Mesenchymal stem cell (in vitro differentiated cells and primary cell): Measurements from ENCODE around the gene APOD.
"Not testable (repeated sequence)": the region's sequence is repeated elsewhere in the genome, so short reads cannot be mapped to it uniquely, and the experiment has no call there.

Source experiments
- DNase-seq: peaks from one replicate; pipeline ENCODE4 v3.0.0-alpha.2; 2013
- H2AFZ ChIP-seq: one replicate; pipeline ENCODE4 v1.6.1; 2013; ENCODE audit warnings: low read depth, mild to moderate bottlenecking, control low read depth, inconsistent platforms, low read length, moderate library complexity
- H2AK5ac ChIP-seq: 2 replicates; pipeline ENCODE4 v1.6.1; 2013; ENCODE audit warnings: low read length, moderate library complexity, mild to moderate bottlenecking, inconsistent platforms; ENCODE audit not compliant: severe bottlenecking
- H2BK120ac ChIP-seq: one replicate; pipeline ENCODE4 v1.6.1; 2013; ENCODE audit warnings: low read depth, mild to moderate bottlenecking, inconsistent platforms, low read length, moderate library complexity
- H2BK12ac ChIP-seq, 2 experiments: one replicate each; pipeline ENCODE4 v1.6.1; 2013; ENCODE audit warnings: inconsistent platforms in 2 of 2, low read length in 2 of 2, mild to moderate bottlenecking in 2 of 2, moderate library complexity in 2 of 2, control low read depth in 1 of 2
- H2BK15ac ChIP-seq: one replicate; pipeline ENCODE4 v1.6.1; 2013; ENCODE audit warnings: mild to moderate bottlenecking, low read depth, inconsistent platforms; ENCODE audit not compliant: poor library complexity, severe bottlenecking
- H2BK5ac ChIP-seq: 2 replicates; pipeline ENCODE4 v1.6.1; 2013; ENCODE audit warnings: low read depth, mild to moderate bottlenecking, low read length, control low read depth, inconsistent platforms; ENCODE audit not compliant: poor library complexity, severe bottlenecking
- H3K14ac ChIP-seq, 2 experiments: one replicate each; pipeline ENCODE4 v1.6.1; 2013; ENCODE audit warnings: inconsistent platforms in 2 of 2, low read length in 2 of 2, control low read depth in 1 of 2, mild to moderate bottlenecking in 1 of 2, moderate library complexity in 1 of 2
- H3K18ac ChIP-seq, 2 experiments: one replicate each; pipeline ENCODE4 v1.6.1; 2013; ENCODE audit warnings: inconsistent platforms in 2 of 2, low read length in 2 of 2, control low read depth in 1 of 2, low read depth in 1 of 2, mild to moderate bottlenecking in 1 of 2
- H3K23ac ChIP-seq, 2 experiments: one replicate each; pipeline ENCODE4 v1.6.1; 2013; ENCODE audit warnings: inconsistent platforms in 2 of 2, low read length in 2 of 2, mild to moderate bottlenecking in 2 of 2, moderate library complexity in 2 of 2, control low read depth in 1 of 2
- H3K27ac ChIP-seq: 2 replicates; pipeline ENCODE4 v1.5.1; 2013; ENCODE audit warnings: mild to moderate bottlenecking, moderate library complexity, low read length, control low read depth, inconsistent platforms; ENCODE audit not compliant: poor library complexity, severe bottlenecking
- H3K27me3 ChIP-seq, 2 experiments: 2 replicates each; pipeline versions ENCODE4 v1.6.1 to v1.7.0; 2013; ENCODE audit warnings: low read length in 2 of 2, mild to moderate bottlenecking in 2 of 2, moderate library complexity in 2 of 2, control low read depth in 1 of 2, inconsistent platforms in 1 of 2; ENCODE audit not compliant: control insufficient read depth in 1 of 2, insufficient read depth in 1 of 2
- H3K36me3 ChIP-seq, 2 experiments: 2 replicates each; pipeline versions ENCODE4 v1.6.1 to v1.7.0; 2013; ENCODE audit warnings: low read length in 2 of 2, control low read depth in 1 of 2, inconsistent platforms in 1 of 2, low read depth in 1 of 2, mild to moderate bottlenecking in 1 of 2; ENCODE audit not compliant: insufficient read depth in 2 of 2, control insufficient read depth in 1 of 2
- H3K4ac ChIP-seq, 2 experiments: one replicate each; pipeline ENCODE4 v1.6.1; 2013; ENCODE audit warnings: inconsistent platforms in 2 of 2, low read length in 2 of 2, mild to moderate bottlenecking in 2 of 2, moderate library complexity in 2 of 2, control low read depth in 1 of 2, low read depth in 1 of 2
- H3K4me1 ChIP-seq: 2 replicates; pipeline ENCODE4 v1.6.1; 2013; ENCODE audit warnings: low read depth, low read length, control low read depth; ENCODE audit not compliant: control insufficient read depth, insufficient read depth
- H3K4me2 ChIP-seq: 2 replicates; pipeline ENCODE4 v1.6.1; 2013; ENCODE audit warnings: low read length, mild to moderate bottlenecking, inconsistent platforms; ENCODE audit not compliant: poor library complexity, severe bottlenecking
- H3K4me3 ChIP-seq, 2 experiments: 2 replicates each; pipeline versions ENCODE4 v1.5.1 to v1.7.0; 2013; ENCODE audit warnings: low read length in 2 of 2, mild to moderate bottlenecking in 2 of 2, control low read depth in 1 of 2, low read depth in 1 of 2; ENCODE audit not compliant: insufficient read depth in 1 of 2
- H3K79me1 ChIP-seq: replicated peaks from 2 replicates; pipeline ENCODE4 v1.6.1; 2013; ENCODE audit warnings: mild to moderate bottlenecking, control low read depth, low read length, inconsistent platforms; ENCODE audit not compliant: poor library complexity, severe bottlenecking
- H3K9ac ChIP-seq: 2 replicates; pipeline ENCODE4 v1.7.0; 2013; ENCODE audit warnings: mild to moderate bottlenecking, low read length, moderate library complexity
- H3K9me3 ChIP-seq: 2 replicates; pipeline ENCODE4 v1.7.0; 2013; ENCODE audit warnings: mild to moderate bottlenecking, low read length; ENCODE audit not compliant: control insufficient read depth
- H4K8ac ChIP-seq: one replicate; pipeline ENCODE4 v1.6.1; 2013; ENCODE audit warnings: inconsistent platforms, mild to moderate bottlenecking, low read length, moderate library complexity
- H4K91ac ChIP-seq: one replicate; pipeline ENCODE4 v1.6.1; 2013; ENCODE audit warnings: mild to moderate bottlenecking, low read length, inconsistent platforms
- WGBS: methylation state at CpG from one replicate; pipeline ENCODE4 v1.1.7; 2013; ENCODE audit warnings: mixed read lengths; 5-methylcytosine and 5-hydroxymethylcytosine counted together

APOD gene

GRCh38 chr3:195623217-195623965 lies 39.7 kb upstream of the APOD start:
- H3K14ac ChIP-seq, H3K36me3 ChIP-seq, H3K4me2 ChIP-seq, H3K4me1 ChIP-seq, H2BK15ac ChIP-seq, H3K9ac ChIP-seq, H3K4me3 ChIP-seq, H4K91ac ChIP-seq, H3K27ac ChIP-seq, H2BK12ac ChIP-seq, H3K23ac ChIP-seq, H2AFZ ChIP-seq, H2BK5ac ChIP-seq, H2AK5ac ChIP-seq, H4K8ac ChIP-seq, H3K9me3 ChIP-seq, H3K18ac ChIP-seq, H3K79me1 ChIP-seq, DNase-seq, H3K4ac ChIP-seq, H2BK120ac ChIP-seq: not testable (repeated sequence)
- 57% methylated on average over 1 of the region's 26 CpGs for WGBS
- peaks cover 3 to 13% of the 10 kb centered on the region in 2 experiments for H3K27me3 ChIP-seq

- not testable (repeated sequence) for DNase-seq, H2BK5ac ChIP-seq
- WGBS, result 89% methylated on average over 4 of the region's 17 CpGs
Observed at GRCh38 chr3:195622523-195623170, 38.9 kb upstream of the APOD start.

GRCh38 chr3:195622012-195622411 lies 38.3 kb upstream of the APOD start:
- H4K8ac ChIP-seq, H3K27me3 ChIP-seq, H3K4me2 ChIP-seq, H4K91ac ChIP-seq, H2AK5ac ChIP-seq, H3K14ac ChIP-seq, DNase-seq, H3K18ac ChIP-seq, H2BK15ac ChIP-seq, H2BK12ac ChIP-seq, H3K79me1 ChIP-seq, H3K36me3 ChIP-seq, H2BK120ac ChIP-seq, H3K4me3 ChIP-seq, H2AFZ ChIP-seq, H3K27ac ChIP-seq, H3K9me3 ChIP-seq, H2BK5ac ChIP-seq, H3K4ac ChIP-seq, H3K9ac ChIP-seq, H3K23ac ChIP-seq, H3K4me1 ChIP-seq: not testable (repeated sequence)
- WGBS, result 83% methylated on average over 5 of the region's 6 CpGs

More at GRCh38 chr3:195622523-195623170, 38.9 kb upstream of the APOD start:
- not testable (repeated sequence) for H4K8ac ChIP-seq, H3K36me3 ChIP-seq, H2BK15ac ChIP-seq, H3K4me3 ChIP-seq, H3K27ac ChIP-seq, H3K4ac ChIP-seq, H2BK120ac ChIP-seq, H3K27me3 ChIP-seq, H2BK12ac ChIP-seq, H2AFZ ChIP-seq, H3K23ac ChIP-seq, H3K4me2 ChIP-seq, H3K79me1 ChIP-seq, H3K9me3 ChIP-seq, H3K4me1 ChIP-seq, H3K18ac ChIP-seq, H4K91ac ChIP-seq, H3K9ac ChIP-seq, H2AK5ac ChIP-seq, H3K14ac ChIP-seq

GRCh38 chr3:195621095-195621494 lies 37.4 kb upstream of the APOD start:
- not testable (repeated sequence) for H3K14ac ChIP-seq, H3K27ac ChIP-seq, H2BK12ac ChIP-seq, H3K4ac ChIP-seq, H3K9ac ChIP-seq, H3K18ac ChIP-seq, H3K36me3 ChIP-seq, H2BK5ac ChIP-seq, H2BK15ac ChIP-seq, H3K9me3 ChIP-seq, DNase-seq, H3K27me3 ChIP-seq, H2AK5ac ChIP-seq, H3K4me2 ChIP-seq, H2AFZ ChIP-seq, H2BK120ac ChIP-seq, H4K8ac ChIP-seq, H3K4me1 ChIP-seq, H3K23ac ChIP-seq, H3K4me3 ChIP-seq, H4K91ac ChIP-seq, H3K79me1 ChIP-seq
- no CpG with 5 or more reads among the region's 3 CpGs for WGBS
